HG03280 (cell line): Measurements from ENCODE around the gene BCL11A.

Experiments used
- ATAC-seq: cut with Tn5 transposase; IDR thresholded peaks from one replicate; pipeline ENCODE4 v1.9.1; 2021; ENCODE audit warnings: mild to moderate bottlenecking, moderate library complexity; ENCODE audit not compliant: unreplicated experiment

BCL11A gene

DNA sequence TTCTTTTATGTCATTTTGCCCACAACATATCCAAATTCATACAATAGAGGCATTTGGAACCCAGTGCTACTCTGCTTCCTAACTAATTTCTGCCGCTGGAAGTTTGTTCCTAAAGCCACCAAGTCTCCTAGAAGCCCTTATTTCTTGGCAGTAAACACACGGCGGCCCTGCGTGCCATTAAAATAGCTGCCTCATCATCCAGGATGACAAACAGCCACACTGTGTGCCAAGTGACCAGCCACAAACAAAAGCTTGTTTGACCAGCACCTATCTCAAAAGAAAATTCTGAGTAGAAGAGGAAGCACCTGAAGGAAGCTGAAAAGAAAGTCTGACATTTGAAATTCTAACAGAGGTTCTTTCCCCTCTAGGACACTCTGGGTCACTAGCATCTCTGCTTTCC lies 64.2 kb downstream of the BCL11A start:
- ATAC-seq = no peak

DNA sequence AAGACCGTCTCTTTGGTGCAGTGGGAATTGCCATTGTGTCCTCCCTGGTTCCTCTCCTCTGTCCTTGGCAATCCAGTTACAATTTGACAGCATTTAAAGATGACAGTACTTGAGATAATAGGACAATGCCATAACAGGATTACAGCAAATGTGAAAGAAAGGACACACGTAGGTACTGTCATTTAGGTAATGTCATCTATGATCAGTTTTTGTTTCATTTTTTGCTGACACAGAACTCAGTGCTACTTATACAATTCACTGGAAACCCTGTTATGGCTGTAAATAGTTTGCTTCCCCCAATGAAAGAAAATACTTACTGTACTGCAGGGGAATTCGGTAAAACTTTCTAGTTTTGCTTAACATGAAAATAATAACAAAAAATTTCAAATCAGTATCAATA lies 65.2 kb downstream of the BCL11A start:
- ATAC-seq = peak; percentile 66

DNA sequence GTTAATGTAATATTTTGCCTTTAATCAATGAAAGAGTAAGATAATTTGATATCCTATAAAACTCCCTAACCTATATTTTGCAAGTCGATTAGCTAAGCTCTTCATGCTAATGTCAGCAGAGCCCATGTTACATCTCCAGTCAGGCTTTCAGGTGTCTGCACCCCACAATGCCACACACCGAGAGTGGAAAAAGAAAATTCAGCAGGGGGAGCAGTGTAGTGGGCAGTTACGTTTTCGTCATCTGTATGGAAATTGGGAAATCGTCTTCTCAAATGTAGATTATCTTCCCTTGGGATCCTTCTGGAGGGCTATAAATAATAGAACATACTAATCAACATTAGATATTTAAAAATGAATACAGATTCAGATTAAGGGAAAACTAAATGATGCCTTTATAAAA lies 66.3 kb downstream of the BCL11A start:
- ATAC-seq = no peak

DNA sequence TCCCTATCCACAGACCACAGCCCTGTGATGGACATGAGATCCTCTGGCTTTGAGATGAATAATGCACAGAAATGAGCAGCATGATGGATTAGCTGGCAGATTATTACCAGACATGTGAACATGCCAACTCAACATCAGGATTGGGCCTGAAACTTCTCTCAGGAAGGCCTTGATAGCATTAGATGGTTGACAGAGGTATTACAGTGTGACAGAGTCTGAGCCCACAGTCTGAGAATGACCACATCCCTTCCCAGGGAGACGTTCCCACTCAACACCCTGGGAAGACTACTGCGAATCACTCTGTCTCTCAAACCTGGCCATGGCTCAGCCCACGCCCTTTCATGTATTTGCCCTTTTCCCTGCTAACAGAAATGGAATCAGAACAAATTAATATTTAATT lies 66.9 kb downstream of the BCL11A start:
- ATAC-seq = no peak

DNA sequence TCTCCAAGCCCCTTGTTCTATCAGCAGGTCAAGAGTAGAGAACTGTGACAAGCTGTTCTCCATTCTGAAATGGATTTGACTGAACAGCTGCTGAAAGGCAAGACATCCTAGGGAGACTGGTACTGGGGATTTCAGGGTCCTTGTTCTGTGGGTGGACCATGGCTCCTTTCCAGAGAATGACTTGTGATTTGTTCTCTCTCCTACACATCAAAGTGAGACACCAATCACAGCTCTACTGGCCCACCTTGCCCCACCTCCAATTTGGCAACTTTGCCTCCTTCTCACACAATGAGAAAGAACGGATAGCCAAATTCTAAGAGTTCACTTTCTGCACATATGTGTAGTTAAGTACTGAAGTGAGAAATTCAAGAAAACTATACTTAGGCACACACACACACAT lies 67.4 kb downstream of the BCL11A start:
- ATAC-seq = no peak

DNA sequence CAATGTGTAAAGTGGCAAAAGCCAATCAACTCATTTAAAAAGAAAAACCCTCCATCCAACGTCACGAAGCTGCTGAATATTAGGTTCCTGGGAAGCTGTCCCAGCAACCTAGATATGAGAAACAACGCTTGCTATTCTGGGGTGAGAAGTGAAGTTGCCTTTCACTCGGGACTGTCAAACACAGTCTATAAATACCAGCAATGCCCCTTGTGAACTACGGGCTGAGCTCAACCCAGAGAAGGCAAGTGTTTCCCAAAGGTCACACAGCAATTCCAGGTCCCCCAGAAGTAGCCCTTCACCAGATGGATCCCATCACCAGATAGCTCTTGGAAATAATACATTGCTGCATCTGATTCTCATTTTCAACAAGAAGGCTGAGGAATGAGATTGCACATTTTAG lies 67.9 kb downstream of the BCL11A start:
- ATAC-seq = no peak

DNA sequence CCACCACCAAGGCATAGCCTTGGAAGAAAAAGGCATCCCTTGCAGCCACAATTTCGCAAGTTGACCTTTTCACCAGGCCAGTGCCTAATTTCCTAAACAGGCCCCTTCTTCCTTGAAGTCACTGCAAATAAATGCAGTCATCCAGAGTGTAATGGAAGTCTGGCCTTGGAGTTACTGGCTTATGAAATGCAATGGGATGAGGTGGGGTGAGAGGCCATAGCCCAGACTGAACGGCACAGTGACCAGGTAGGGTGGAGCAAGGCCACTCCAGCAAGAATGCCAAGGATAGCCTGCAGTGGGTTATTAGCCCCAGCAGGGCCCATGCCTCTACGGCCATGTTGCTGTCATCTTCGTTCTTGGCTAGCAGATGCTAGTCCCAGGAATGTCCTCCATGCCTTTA lies 68.4 kb downstream of the BCL11A start:
- ATAC-seq = no peak

DNA sequence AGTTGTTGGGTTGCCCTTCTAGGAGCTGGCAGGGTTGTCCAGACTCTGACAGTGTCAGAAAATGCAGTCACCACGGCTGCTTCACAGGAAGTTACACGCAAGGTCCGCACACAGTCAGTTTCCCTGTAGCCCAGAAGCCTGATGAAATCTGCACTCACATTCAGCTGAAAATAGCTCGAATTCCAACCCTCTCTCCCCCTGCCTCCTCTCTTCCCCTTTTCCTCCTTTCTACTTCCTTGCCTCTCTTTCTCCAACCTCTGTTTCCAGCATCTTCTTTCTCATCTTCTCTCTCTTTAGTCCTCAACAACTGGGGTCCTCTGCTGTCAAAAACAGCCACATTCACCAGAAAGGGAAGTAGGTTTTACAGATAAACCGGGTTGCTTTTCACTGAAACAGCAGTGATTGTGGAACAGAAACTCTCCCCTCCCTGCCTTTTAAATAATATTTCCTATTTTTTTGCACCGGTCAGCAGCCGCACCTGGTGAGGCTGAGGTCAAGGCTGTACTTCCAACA lies 69.3 kb downstream of the BCL11A start:
- ATAC-seq = no peak

DNA sequence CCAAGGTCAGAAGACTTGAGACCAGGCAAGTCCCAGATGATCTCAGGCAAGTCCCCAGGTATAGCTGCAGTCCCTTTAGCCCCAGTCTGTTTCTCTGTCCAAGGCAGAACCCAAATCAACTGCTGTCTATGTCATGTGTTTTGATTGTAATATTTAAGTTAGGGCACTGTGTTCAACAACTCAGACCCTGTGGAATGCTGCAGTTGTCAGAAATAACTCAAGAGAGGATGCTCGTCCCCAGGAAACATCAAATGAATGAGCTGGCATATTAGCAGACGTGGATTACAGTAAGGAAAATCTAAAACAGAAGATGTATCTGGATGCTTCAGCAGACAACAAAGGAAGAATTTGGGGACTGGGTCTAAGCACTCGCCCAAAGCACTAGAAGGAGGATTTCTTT lies 70.1 kb downstream of the BCL11A start:
- ATAC-seq = no peak

DNA sequence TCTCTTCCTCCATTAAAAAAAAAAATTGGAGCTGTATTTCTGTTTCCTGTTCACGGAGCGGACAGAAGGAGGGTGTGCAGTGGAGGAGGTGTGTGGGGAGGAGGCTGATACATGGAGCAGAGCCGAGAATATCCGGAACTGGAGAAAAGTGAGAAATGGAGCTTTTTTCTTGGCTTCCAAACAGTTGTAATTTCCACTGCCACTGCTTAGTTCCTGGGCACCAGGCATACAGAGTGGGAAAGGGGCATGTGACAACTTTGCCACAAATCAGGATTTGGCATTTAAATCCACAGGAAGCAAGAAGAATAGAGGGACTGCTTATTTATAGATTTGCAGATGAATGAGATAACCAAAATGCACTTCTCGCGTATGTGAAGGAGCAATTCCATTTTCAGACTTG lies 71.2 kb downstream of the BCL11A start:
- ATAC-seq = no peak

DNA sequence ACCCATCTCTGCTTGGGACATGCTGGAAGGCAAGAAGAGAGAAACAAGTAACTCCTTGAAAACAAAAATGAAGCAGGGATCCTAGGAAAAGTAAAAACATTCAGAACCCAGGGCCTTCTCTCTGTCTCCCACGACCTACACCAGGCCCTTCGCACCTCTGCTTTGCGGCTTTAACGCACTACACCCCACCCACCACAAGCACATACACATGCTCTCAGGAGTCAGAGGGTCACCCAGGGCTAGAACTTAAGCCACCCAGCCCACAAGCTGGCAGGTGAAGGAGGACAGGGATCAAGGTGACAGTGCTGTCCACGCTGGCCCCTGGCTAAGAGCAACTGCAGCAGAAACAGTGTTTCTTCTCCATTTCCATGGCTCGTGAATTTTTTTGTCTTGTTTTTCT lies 72.2 kb downstream of the BCL11A start:
- ATAC-seq = no peak

DNA sequence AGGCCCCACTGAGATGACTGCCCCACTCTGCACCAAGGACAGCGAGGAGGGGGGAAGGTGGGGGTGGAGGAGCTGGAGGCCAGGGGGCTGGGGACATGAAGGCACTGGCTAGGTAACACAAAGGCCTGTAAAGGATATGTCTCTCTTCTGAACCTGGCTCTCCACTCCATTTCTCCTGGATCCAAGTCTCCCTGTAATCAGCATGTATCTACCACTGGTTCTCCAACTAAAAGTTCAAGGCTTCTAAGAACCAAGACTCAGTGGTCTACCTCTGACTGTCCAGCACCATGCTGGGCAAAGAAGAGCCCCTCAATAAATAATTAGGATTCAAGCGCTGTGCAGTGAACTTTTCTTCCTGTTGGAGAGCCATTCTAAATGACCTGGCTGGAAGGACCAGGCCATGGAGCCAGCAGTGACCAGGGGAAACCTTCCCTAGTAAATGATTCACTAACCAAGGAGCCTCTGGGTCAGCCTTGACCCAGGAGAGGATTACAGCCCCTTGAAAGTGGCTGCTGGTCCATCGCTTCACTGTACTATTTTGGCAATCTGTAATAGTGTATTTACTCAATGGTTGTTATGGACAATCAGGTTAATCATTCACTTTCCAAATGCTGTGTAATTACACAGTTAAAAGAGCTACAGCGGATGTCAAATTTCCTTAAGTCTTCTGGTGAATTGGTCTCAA lies 73.2 kb downstream of the BCL11A start:
- ATAC-seq = no peak

DNA sequence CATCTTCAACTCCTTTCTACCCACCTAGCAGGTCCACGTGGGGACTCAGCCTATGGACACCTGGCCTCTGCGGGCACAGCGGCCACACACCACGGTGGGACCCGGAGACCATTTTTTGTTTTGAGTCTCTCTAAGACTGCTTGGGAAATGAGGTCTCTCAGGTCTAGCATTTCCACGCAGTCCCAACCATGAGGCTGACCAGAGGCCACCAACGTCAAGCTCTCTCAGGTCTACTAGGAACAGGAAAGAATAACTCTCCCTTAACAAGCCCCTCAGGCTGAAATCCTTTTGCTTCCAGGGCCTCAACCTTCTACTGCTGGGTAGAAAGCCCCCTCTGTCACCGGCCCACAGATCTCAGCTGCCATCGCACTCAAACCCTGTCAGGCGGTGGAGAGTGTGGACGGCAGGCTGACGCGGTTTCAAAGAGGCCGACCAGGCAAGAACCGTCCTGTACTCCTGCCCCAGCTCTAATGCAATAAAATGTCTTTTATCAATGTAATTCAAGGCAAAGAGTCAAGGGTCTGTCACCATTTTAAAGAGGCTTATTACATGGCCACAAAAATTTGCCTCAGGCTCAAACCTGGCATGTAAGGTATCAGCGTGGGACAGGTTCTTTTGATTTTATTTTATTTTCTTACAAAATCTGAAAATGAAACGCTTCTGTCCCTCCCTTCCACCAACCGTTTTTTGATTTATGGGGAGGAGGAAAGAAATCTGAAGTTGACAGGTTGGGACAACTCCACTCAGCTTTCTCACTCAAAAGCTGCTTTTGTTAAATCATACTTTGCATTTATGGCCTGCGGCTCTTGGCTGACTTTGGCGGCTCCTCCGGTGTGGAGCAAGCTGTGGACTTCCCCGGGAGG lies 74.0 kb downstream of the BCL11A start:
- ATAC-seq = no peak

DNA sequence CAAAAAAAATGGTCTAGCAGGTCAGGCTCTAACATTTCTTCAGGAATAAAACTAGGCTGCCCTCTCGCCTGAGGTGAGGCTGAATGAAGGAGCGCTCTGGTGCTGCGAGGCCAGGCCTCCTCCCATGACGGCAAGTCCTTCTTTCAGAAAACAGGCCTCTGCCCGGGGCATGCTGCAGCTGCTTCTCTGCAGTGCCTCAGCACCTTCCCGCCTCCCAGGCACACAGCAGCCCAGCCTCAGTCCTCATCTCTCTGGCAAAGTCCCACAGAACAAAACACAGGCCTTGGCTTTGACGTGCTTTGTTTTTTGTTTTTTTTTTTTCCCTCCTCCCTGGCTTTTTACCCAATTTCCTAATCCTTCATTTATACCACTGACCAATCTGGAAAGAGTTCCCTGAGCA lies 74.8 kb downstream of the BCL11A start:
- no peak for ATAC-seq

DNA sequence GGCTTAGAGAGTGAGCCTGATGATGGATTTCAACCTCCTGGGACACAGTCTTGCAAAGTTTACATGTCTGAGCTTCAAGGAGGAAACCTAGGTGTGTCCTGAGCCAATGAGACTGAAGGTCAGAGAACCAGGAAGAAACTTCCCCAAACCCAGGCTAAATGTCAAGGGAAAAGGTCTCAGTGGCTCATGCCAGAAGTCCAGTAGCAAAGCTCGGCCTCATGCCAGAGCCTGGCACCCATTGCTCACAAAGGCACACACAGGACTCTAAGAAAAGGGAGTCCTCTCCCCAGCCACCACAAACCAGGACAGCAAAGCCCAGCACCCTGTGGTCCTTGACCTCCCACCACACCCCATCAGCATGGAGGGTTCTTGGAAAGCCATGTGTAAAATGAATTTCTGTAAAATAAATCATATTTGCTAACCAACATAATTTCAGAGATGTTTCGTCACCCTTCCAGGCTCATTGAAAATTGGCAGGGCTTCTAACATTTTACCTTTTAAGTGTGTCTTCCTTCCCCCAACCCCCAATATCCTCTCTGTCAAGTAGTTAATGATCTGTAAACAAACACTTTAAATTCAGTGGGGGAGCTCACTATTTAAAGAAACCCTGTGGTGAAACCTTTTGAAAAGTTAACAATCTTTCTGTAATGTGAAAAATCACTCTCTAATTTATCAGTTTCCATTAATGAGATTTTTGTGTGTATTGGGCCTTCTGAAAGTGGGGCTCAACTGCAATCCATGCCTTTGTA lies 77.1 kb downstream of the BCL11A start:
- no peak for ATAC-seq

DNA sequence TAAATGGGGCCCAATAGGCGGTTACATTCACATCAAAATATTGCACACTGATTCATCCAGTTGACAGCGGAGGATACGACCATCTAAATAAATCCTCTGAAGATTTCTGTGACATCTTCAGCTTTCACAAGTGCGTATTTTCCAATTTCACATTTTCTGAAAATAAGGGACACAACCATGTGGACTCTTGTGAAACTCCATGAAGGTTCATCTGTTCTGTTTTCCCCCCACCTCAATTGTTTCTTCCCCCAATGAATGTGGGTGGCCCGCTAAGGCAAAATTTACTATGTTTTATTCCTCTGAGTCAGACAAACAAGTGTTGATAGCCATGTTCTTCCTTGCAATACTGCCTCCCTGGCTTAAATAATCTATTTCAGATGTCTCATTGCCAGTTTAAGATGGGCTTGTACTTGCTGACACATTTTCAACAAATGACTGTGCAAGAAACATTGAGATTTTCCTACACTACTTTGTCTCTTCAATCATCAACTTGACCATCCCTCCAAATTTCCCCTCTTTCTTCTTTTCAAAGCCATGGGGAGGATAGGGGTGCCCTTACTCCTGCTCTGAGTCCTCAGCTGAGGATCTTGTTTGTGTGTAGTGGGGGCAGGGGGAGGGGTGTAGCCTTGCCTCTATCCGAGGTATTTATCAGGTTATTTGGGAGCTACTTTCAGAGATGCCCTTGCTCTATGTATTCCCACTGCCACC lies 78.2 kb downstream of the BCL11A start:
- ATAC-seq = no peak

DNA sequence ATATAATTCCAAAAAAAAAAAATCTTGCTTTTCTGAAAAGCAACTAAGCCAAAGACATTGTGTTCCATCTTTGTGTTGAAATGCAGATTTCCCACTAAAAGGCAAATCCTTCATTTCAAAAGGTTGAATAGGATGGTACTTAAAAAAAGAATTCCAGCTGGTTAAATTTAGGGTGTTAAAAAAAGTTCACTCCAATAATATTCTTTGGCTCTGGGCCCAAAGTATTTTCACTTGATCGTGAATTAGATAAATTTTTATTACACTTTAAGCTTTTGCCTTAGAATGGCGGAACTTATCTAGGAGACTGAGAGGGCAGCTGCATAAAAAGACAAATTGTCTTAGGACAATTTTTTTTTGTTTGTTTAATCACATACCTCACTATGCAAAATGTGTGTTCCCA lies 79.2 kb downstream of the BCL11A start:
- no peak for ATAC-seq

DNA sequence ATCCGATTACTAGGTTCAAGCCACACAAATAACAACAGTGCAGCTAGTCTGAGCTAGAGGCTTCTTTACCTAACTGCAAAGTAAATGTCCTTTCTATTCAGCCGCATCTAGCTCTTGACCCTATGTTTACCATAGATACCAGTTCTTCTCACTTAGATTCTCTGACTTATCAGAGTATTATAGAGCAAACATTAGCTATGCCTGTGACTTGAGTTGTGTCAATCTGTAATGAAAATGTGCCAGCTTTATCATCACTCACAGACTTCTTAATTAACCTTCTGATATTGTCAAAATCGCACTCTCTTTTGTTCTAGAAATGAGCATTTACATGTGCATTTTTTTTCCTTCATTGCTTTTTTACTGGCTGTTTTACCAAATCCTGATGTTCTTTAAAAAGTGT lies 79.9 kb downstream of the BCL11A start:
- ATAC-seq = no peak

DNA sequence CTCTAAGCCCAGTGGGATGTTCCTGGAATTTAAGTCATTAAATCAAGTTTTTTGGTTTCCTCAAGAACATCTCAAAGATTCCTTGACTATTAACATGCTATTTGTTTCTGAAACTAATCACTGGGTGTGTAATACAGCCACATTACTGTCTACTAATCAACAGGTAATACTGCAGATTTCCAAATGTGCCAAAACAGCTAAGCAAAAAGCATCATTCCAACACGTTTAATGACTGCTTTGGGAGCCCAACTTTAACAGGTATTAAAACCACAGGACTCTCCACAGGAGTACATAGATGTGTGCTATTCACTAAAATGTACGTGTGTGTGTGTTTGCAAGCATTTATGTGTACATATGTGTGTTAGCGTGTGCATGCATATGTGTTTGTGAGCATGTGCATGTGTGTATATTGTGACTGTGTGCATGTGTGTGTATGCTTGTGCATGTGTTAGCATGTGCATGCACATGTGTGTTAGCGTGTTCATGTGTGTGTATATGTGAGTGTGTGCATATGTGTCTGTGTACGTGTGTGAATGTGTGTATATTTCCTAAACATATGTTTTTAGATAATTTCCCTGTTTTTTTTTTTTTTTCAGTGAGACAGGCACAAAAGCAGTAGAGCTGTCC lies 80.7 kb downstream of the BCL11A start:
- ATAC-seq = no peak

DNA sequence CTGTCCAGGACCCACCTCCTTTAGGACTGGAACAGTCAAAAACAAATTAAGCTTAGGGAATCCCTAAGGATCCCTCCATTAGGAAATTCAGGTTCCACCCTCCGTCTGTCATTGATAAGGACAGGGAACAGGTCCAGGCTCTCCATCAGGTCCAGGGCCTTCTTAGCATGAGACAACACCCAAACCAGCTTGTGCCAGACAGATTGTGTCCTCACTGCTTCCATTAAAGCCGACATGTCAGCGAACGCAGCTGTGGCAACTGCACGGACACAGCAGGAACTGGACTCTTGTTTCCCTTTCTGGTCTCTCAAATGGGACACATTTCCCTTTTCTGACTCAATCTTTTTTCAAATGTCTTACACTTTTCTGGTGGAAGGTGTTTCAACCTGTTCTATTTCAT lies 81.4 kb downstream of the BCL11A start:
- ATAC-seq = no peak

DNA sequence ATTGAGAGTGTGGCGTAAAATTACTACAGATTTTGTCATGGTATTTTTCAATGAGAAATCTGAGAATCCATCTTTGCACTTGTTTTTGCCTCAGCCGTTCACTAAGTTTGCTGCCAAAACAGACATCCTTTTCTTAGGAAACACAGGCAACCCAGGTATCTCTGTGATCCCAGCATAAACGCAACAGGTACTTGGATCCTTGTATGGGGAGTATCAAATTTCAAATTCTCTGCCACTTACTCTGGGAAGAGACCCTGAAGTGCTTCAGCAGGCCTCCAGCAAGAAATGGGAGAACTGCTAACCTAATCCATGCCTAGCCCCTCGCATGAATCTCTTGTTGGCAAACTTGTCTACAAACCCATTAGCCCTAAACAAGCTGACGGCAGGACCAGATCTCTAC lies 83.1 kb downstream of the BCL11A start:
- ATAC-seq = no peak
